DND-41 (cell line): ENCODE data around the gene FHL3.
"Not testable (repeated sequence)": the region's sequence is repeated elsewhere in the genome, so short reads cannot be mapped to it uniquely, and the experiment has no call there.

Experiments used
- ATAC-seq: fragments of 200-7000 bp; cut with Tn5 transposase; 3 replicates; pipeline ENCODE4 v1.9.1; 2021; ENCODE audit warnings: low read depth; ENCODE audit not compliant: insufficient read depth
- DNase-seq: peaks from one replicate; pipeline ENCODE4 v3.0.0-alpha.2; 2020
- H2AFZ ChIP-seq: 2 replicates; pipeline ENCODE4 v1.6.0; 2012; ENCODE audit warnings: low read depth, low read length
- H3K27ac ChIP-seq: 2 replicates; pipeline ENCODE4 v1.5.1; 2012; ENCODE audit warnings: low read length, inconsistent platforms
- H3K27me3 ChIP-seq: fragments of 200-600 bp; sonication (generic); 2 replicates; pipeline ENCODE4 v1.6.0; 2012; ENCODE audit warnings: low read length, mild to moderate bottlenecking, inconsistent platforms; ENCODE audit not compliant: insufficient read depth, poor library complexity
- H3K36me3 ChIP-seq: 2 replicates; pipeline ENCODE4 v1.5.1; 2012; ENCODE audit warnings: low read length, inconsistent platforms; ENCODE audit not compliant: insufficient read depth
- H3K4me1 ChIP-seq: 2 replicates; pipeline ENCODE4 v1.5.1; 2012; ENCODE audit warnings: mild to moderate bottlenecking, low read length; ENCODE audit not compliant: insufficient read depth
- H3K4me2 ChIP-seq: 2 replicates; pipeline ENCODE4 v1.6.0; 2012; ENCODE audit warnings: mild to moderate bottlenecking, moderate library complexity, low read length, inconsistent platforms; ENCODE audit not compliant: insufficient read depth
- H3K4me3 ChIP-seq, 2 experiments: fragments of 200-600 bp in 1 of 2; shearing (Covaris generic) in 1 of 2; 2 replicates each; pipeline ENCODE4 v1.5.1; 2012 to 2016; ENCODE audit warnings: inconsistent platforms in 2 of 2, low read length in 2 of 2, mild to moderate bottlenecking in 2 of 2, low read depth in 1 of 2, moderate library complexity in 1 of 2
- H3K79me2 ChIP-seq: 2 replicates; pipeline ENCODE4 v1.6.0; 2012; ENCODE audit warnings: low read length, inconsistent platforms; ENCODE audit not compliant: insufficient read depth
- H3K9ac ChIP-seq: 2 replicates; pipeline ENCODE4 v1.6.0; 2012; ENCODE audit warnings: low read depth, mild to moderate bottlenecking, inconsistent platforms, low read length, moderate library complexity
- H3K9me3 ChIP-seq: 2 replicates; pipeline ENCODE4 v1.5.1; 2012; ENCODE audit warnings: low read length, moderate library complexity, mild to moderate bottlenecking, inconsistent platforms; ENCODE audit not compliant: insufficient read depth, severe bottlenecking
- H4K20me1 ChIP-seq: 2 replicates; pipeline ENCODE4 v1.6.0; 2012; ENCODE audit warnings: low read length; ENCODE audit not compliant: insufficient read depth
- CTCF ChIP-seq: IDR thresholded peaks from 2 replicates; pipeline ENCODE4 v1.5.1; 2012; ENCODE audit warnings: borderline replicate concordance, low read length, moderate library complexity, mild to moderate bottlenecking; ENCODE audit not compliant: poor library complexity, severe bottlenecking; ENCODE audit errors: extremely low read depth
- EZH2 ChIP-seq: IDR thresholded peaks from 3 replicates; pipeline ENCODE4 v1.6.1; 2012; ENCODE audit warnings: borderline replicate concordance, low read depth, mild to moderate bottlenecking, moderate library complexity, low read length, inconsistent platforms; ENCODE audit not compliant: severe bottlenecking

FHL3 gene

GRCh38 chr1:37974567-37974966 lies 30.7 kb downstream of the FHL3 start:
- Histone ChIP-seq H3K27ac (no peak overlapping the region), H3K4me1 (no peaks in the 10 kb centered on the region), H3K9ac (no peak overlapping the region), H3K4me2 (no peak overlapping the region), H4K20me1 (no peaks in the 10 kb centered on the region), H3K4me3 (no peak overlapping the region), H3K79me2 (peaks cover 4% of the 10 kb centered on the region; the same call in 1 of the 2 replicates), H2AFZ (no peak overlapping the region), H3K27me3 (no peaks in the 10 kb centered on the region), H3K36me3 (peaks cover 69% of the 10 kb centered on the region), H3K9me3 (no peaks in the 10 kb centered on the region)
- TF ChIP-seq EZH2 (no peak), CTCF (no peak)
- ATAC-seq: no peak
- no peak for DNase-seq

- H3K4me2 ChIP-seq, H3K27ac ChIP-seq, H4K20me1 ChIP-seq, H3K9ac ChIP-seq, H3K9me3 ChIP-seq, H3K79me2 ChIP-seq, ATAC-seq, H3K4me3 ChIP-seq, H2AFZ ChIP-seq, H3K4me1 ChIP-seq, DNase-seq, H3K27me3 ChIP-seq: not testable (repeated sequence)
- peaks cover 69% of the 10 kb centered on the region for H3K36me3 ChIP-seq
Observed at GRCh38 chr1:37973684-37974083, 31.6 kb downstream of the FHL3 start.

- ATAC-seq: no peak
- H3K27me3 ChIP-seq: no peaks in the 10 kb centered on the region
- peaks cover 73% of the 10 kb centered on the region for H3K36me3 ChIP-seq
Observed at GRCh38 chr1:37965301-37965700, 40.0 kb downstream of the FHL3 start.

GRCh38 chr1:37964106-37964505 lies 41.2 kb downstream of the FHL3 start:
- peaks cover 74% of the 10 kb centered on the region for H3K36me3 ChIP-seq
- H2AFZ ChIP-seq, H3K4me2 ChIP-seq, H4K20me1 ChIP-seq, DNase-seq, H3K4me1 ChIP-seq, H3K9ac ChIP-seq, H3K27ac ChIP-seq, H3K4me3 ChIP-seq, H3K79me2 ChIP-seq, H3K27me3 ChIP-seq, H3K9me3 ChIP-seq, ATAC-seq: not testable (repeated sequence)

More at GRCh38 chr1:37965301-37965700, 40.0 kb downstream of the FHL3 start:
- Histone ChIP-seq H2AFZ (no peak overlapping the region), H4K20me1 (no peaks in the 10 kb centered on the region), H3K9ac (no peak overlapping the region), H3K79me2 (no peaks in the 10 kb centered on the region), H3K4me2 (no peak overlapping the region), H3K9me3 (no peaks in the 10 kb centered on the region), H3K4me3 (no peak overlapping the region), H3K4me1 (no peaks in the 10 kb centered on the region), H3K27ac (no peak overlapping the region)
- DNase-seq: no peak
- TF ChIP-seq CTCF: no peak
- TF ChIP-seq EZH2: no peak
